PC-9 (cell line): ENCODE data around the gene METTL6. TPM values are rescaled to one million over a fixed set of nuclear protein-coding genes. Genes with fewer than 3 reads are reported as not detected.

Experiments
- BruUV-seq: library from RNA; stranded (reverse); fragments of 400-500 nt; replicated peaks from 2 replicates; lab custom pipeline; 2021; lab: Mats Ljungman, UMichigan
- CTCF ChIA-PET: fragments of 300-600 bp; sonication (Branson Sonifier 250); formaldehyde crosslinking; loops from one replicate; lab custom pipeline; 2022; ENCODE audit warnings: antibody characterized with exemption; lab: Charles Lee
- POLR2A ChIA-PET: fragments of 300-600 bp; sonication (Branson Sonifier 250); formaldehyde crosslinking; loops from one replicate; lab custom pipeline; 2022; ENCODE audit warnings: antibody characterized with exemption; ENCODE audit not compliant: unreplicated experiment; lab: Charles Lee
- DNase-seq, 2 experiments: peaks; one replicate each; pipeline versions ENCODE4 v3.0.0 to v3.0.0-alpha.2; 2015 to 2022; ENCODE audit warnings: mixed read lengths in 1 of 2
- H2AFZ ChIP-seq: fragments of 200-600 bp; sonication (generic); 2 replicates; pipeline ENCODE4 v1.8.1; 2017; ENCODE audit warnings: antibody characterized with exemption
- H3F3A ChIP-seq: fragments of 200-600 bp; sonication (generic); 2 replicates; pipeline ENCODE4 v1.8.1; 2017; ENCODE audit warnings: antibody characterized with exemption, mild to moderate bottlenecking, low read depth; ENCODE audit not compliant: insufficient read depth
- H3K27ac ChIP-seq: fragments of 200-600 bp; sonication (generic); 2 replicates; pipeline ENCODE4 v1.6.1; 2016; ENCODE audit warnings: mixed run types
- H3K27me3 ChIP-seq: fragments of 200-600 bp; sonication (generic); 2 replicates; pipeline ENCODE4 v1.6.1; 2016; ENCODE audit warnings: low read depth, mixed run types; ENCODE audit not compliant: insufficient read depth
- H3K36me3 ChIP-seq: fragments of 200-600 bp; sonication (generic); 2 replicates; pipeline ENCODE4 v1.6.1; 2016; ENCODE audit warnings: low read depth, mixed run types
- H3K4me1 ChIP-seq: fragments of 200-600 bp; sonication (generic); replicated peaks from 2 replicates; pipeline ENCODE4 v1.6.1; 2016; ENCODE audit warnings: mixed run types; ENCODE audit not compliant: insufficient read depth
- H3K4me2 ChIP-seq: fragments of 200-600 bp; sonication (generic); 2 replicates; pipeline ENCODE4 v1.6.1; 2017; ENCODE audit warnings: mixed run types
- H3K4me3 ChIP-seq: fragments of 200-600 bp; sonication (generic); 2 replicates; pipeline ENCODE4 v1.6.1; 2016; ENCODE audit warnings: mixed run types
- H3K79me2 ChIP-seq: fragments of 200-600 bp; sonication (generic); 2 replicates; pipeline ENCODE4 v1.6.1; 2017; ENCODE audit warnings: low read depth, mixed run types
- H3K9me2 ChIP-seq: fragments of 200-600 bp; sonication (generic); 2 replicates; pipeline ENCODE4 v1.8.1; 2017; ENCODE audit warnings: mild to moderate bottlenecking; ENCODE audit not compliant: insufficient read depth
- H3K9me3 ChIP-seq: fragments of 200-600 bp; sonication (generic); 2 replicates; pipeline ENCODE4 v1.8.1; 2016; ENCODE audit warnings: low read depth; ENCODE audit not compliant: insufficient read depth
- H4K20me1 ChIP-seq: fragments of 200-600 bp; sonication (generic); 2 replicates; pipeline ENCODE4 v1.8.1; 2017; ENCODE audit not compliant: insufficient read depth
- EZH2 ChIP-seq: fragments of 200-600 bp; sonication (generic); IDR thresholded peaks from 2 replicates; pipeline ENCODE4 v1.8.0; 2017; ENCODE audit warnings: antibody characterized with exemption, low read depth
- intact Hi-C: fragments of 100-400 bp; cut with micrococcal nuclease; formaldehyde crosslinking; loops from one replicate; pipeline ENCODE4 v1.10.0; 2022; ENCODE audit not compliant: unreplicated experiment
- total RNA-seq: library from RNA; stranded (reverse); gene quantifications from 2 replicates; pipeline ENCODE4 v1.2.3, GENCODE V29; 2021
- TF ChIP-seq, protein P1 (sequence below): fragments of 200-600 bp; sonication (generic); conservative IDR thresholded peaks from 2 replicates; pipeline ENCODE4 v1.6.1; 2017; ENCODE audit warnings: mixed run types, antibody characterized with exemption, mild to moderate bottlenecking, moderate library complexity

The METTL6 gene
- total RNA-seq, 1 experiment from 2014 or later, result 17.2 TPM

- DNase-seq, result no peak
- no TSS peak for BruUV-seq
- ChIA-PET CTCF (no interaction called here), POLR2A (no interaction called here)
- Histone ChIP-seq H4K20me1 (no peaks in the 10 kb centered on the region), H3K4me2 (no peak overlapping the region), H3K4me1 (no peaks in the 10 kb centered on the region), H3K27ac (no peak overlapping the region), H3K4me3 (no peak overlapping the region), H3K9me2 (no peaks in the 10 kb centered on the region), H3K27me3 (no peaks in the 10 kb centered on the region), H3K79me2 (no peaks in the 10 kb centered on the region), H2AFZ (no peak overlapping the region), H3K9me3 (no peaks in the 10 kb centered on the region), H3F3A (no peaks in the 10 kb centered on the region), H3K36me3 (no peaks in the 10 kb centered on the region)
- intact Hi-C loops, result no loop called here
- no peak for TF ChIP-seq EZH2
- TF ChIP-seq, protein P1, sequence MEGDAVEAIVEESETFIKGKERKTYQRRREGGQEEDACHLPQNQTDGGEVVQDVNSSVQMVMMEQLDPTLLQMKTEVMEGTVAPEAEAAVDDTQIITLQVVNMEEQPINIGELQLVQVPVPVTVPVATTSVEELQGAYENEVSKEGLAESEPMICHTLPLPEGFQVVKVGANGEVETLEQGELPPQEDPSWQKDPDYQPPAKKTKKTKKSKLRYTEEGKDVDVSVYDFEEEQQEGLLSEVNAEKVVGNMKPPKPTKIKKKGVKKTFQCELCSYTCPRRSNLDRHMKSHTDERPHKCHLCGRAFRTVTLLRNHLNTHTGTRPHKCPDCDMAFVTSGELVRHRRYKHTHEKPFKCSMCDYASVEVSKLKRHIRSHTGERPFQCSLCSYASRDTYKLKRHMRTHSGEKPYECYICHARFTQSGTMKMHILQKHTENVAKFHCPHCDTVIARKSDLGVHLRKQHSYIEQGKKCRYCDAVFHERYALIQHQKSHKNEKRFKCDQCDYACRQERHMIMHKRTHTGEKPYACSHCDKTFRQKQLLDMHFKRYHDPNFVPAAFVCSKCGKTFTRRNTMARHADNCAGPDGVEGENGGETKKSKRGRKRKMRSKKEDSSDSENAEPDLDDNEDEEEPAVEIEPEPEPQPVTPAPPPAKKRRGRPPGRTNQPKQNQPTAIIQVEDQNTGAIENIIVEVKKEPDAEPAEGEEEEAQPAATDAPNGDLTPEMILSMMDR, result no peak
Observed at GRCh38 chr3:15449489-15450224, 22.3 kb upstream of the METTL6 start.

DNA sequence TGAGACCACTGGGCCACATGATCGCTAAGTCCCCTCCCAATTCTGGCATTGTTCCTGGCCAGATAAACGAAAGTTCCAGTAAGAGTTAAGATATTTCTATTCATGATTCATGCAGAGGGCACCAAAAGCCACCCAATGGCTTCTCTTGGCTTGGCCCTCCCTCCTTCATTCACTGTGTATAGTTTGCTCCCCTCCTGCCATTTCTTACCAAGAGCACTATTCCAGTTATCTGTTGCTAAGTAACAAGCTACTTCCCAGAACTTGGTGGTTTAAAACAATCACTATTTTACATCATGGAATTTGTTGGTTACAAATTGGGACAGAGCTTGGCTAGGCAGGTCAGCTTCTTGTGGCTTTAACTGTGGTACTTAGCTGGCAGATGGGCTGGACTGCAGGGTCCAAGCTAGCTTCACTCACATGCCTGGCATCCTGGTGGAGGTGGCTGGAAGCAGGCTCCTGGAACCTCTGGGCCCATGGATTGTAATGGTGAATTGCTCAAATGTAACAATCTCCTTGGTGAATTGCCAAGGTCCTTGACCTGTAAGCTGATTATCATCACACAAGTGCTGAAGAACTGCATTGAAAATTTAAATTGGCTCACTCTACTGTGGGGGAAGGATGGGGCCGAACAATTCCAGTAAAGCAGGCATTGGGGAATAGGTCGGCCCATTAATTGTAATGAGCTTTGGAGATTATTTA lies 16.6 kb upstream of the METTL6 start:
- CTCF ChIA-PET, result no interaction called here

DNA sequence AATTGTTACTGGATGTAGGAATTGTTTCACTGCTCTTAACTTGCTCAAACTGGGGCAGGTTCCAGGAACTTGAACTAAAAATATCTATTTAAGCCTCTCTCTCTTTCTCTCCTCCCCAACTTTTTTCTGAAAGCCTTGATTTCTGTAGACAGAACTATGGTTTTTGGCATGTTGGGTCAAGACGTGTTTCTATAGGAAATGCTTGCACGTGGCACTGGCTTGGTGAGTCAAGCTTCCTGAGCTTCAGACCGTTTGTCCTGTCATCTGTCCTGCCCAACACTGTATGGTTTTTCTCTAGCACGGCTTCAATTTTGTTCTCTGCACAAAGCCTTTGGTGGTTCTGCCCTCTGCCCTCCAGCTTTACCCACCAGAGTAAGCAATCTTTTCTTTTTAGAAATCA lies 13.5 kb upstream of the METTL6 start:
- Histone ChIP-seq H3K4me3 (no peak overlapping the region), H3F3A (0 out of 2 replicates have a peak, but pooled peaks cover 3% of the 10 kb centered on the region), H3K79me2 (no peaks in the 10 kb centered on the region), H3K36me3 (peaks cover 53% of the 10 kb centered on the region), H3K27ac (no peak overlapping the region), H3K27me3 (no peaks in the 10 kb centered on the region), H3K4me1 (no peaks in the 10 kb centered on the region), H3K9me3 (no peaks in the 10 kb centered on the region), H4K20me1 (peaks cover 10% of the 10 kb centered on the region; the same call in 1 of the 2 replicates), H3K4me2 (no peak overlapping the region), H2AFZ (no peak overlapping the region), H3K9me2 (no peaks in the 10 kb centered on the region)
- ChIA-PET CTCF (no interaction called here), POLR2A (no interaction called here)
- intact Hi-C loops, result no loop called here
- no peak for TF ChIP-seq EZH2
- TF ChIP-seq, protein P1, result no peak
- no TSS peak for BruUV-seq
- no peak for DNase-seq

More for the DNA sequence above, 16.6 kb upstream of the METTL6 start:
- H3K27me3 ChIP-seq, result no peaks in the 10 kb centered on the region
- H3F3A ChIP-seq, result 0 out of 2 replicates have a peak, but pooled peaks cover 3% of the 10 kb centered on the region
- no peaks in the 10 kb centered on the region for H3K79me2 ChIP-seq
- no peaks in the 10 kb centered on the region for H3K4me1 ChIP-seq
- no peak overlapping the region for H3K4me2 ChIP-seq
- peaks cover 35% of the 10 kb centered on the region for H3K36me3 ChIP-seq
- BruUV-seq, result no TSS peak
- TF ChIP-seq EZH2, result no peak
- TF ChIP-seq, protein P1, result no peak
- intact Hi-C loops, result no loop called here
- H3K9me2 ChIP-seq, result no peaks in the 10 kb centered on the region
- no peak overlapping the region for H3K4me3 ChIP-seq
- H3K9me3 ChIP-seq, result no peaks in the 10 kb centered on the region
- no peak overlapping the region for H3K27ac ChIP-seq
- H2AFZ ChIP-seq, result no peak overlapping the region
- peaks cover 6% of the 10 kb centered on the region; the same call in 1 of the 2 replicates for H4K20me1 ChIP-seq
- no peak for DNase-seq
- POLR2A ChIA-PET, result interaction anchor here (0.8 kb wide), 1 partner anchor 52 kb away, joined by 9 read pairs; no protein-coding TSS in a partner anchor
